WTC11 (cell line): Measurements from ENCODE around the gene ZNF550. TPM values are rescaled to one million over a fixed set of nuclear protein-coding genes. Genes with fewer than 3 reads are reported as not detected.
"Not testable (repeated sequence)": the region's sequence is repeated elsewhere in the genome, so short reads cannot be mapped to it uniquely, and the experiment has no call there.

ENCODE experiments used
- ATAC-seq: fragments of 200-7000 bp; cut with Tn5 transposase; 2 replicates; pipeline ENCODE4 v1.10.0; 2021; ENCODE audit warnings: mild to moderate bottlenecking, moderate library complexity
- CTCF ChIA-PET: fragments of 300-600 bp; sonication (Branson Sonifier 250); formaldehyde crosslinking; loops from one replicate; lab custom pipeline; 2021; ENCODE audit warnings: antibody characterized with exemption; lab: Charles Lee
- POLR2A ChIA-PET: fragments of 350-600 bp; sonication (Branson Sonifier 250); formaldehyde crosslinking; loops from one replicate; lab custom pipeline; 2021; ENCODE audit warnings: antibody characterized with exemption; lab: Charles Lee
- DNase-seq: peaks from one replicate; pipeline ENCODE4 v3.0.0; 2021; ENCODE audit warnings: low spot score
- H3K27ac Mint-ChIP-seq: 2 replicates; pipeline ENCODE4 v1.8.0; 2021; ENCODE audit warnings: mixed read lengths
- H3K27me3 Mint-ChIP-seq: 2 replicates; pipeline ENCODE4 v1.8.0; 2021; ENCODE audit warnings: low read depth, mild to moderate bottlenecking, moderate library complexity, mixed read lengths
- H3K36me3 Mint-ChIP-seq: 2 replicates; pipeline ENCODE4 v1.8.0; 2021; ENCODE audit warnings: mixed read lengths
- H3K4me1 Mint-ChIP-seq: 2 replicates; pipeline ENCODE4 v1.8.0; 2022; ENCODE audit warnings: mixed read lengths
- H3K4me3 Mint-ChIP-seq: 2 replicates; pipeline ENCODE4 v1.8.0; 2021; ENCODE audit warnings: mild to moderate bottlenecking, moderate library complexity, mixed read lengths
- H3K9me3 Mint-ChIP-seq: 2 replicates; pipeline ENCODE4 v1.8.0; 2021; ENCODE audit warnings: mixed read lengths
- ETV6 ChIP-seq: sonication (generic); formaldehyde crosslinking; IDR thresholded peaks from 2 replicates; pipeline ENCODE4 v1.8.1; 2022; ENCODE audit warnings: mild to moderate bottlenecking, missing genetic modification reagents
- FOXK1 ChIP-seq: sonication (generic); formaldehyde crosslinking; IDR thresholded peaks from 2 replicates; pipeline ENCODE4 v1.8.0; 2022; ENCODE audit warnings: mild to moderate bottlenecking, moderate library complexity, missing genetic modification reagents
- FOXP4 ChIP-seq: sonication (generic); formaldehyde crosslinking; IDR thresholded peaks from 2 replicates; pipeline ENCODE4 v1.8.0; 2022; ENCODE audit warnings: mild to moderate bottlenecking, missing genetic modification reagents
- GABPB1 ChIP-seq: sonication (generic); formaldehyde crosslinking; IDR thresholded peaks from 2 replicates; pipeline ENCODE4 v1.8.1; 2023; ENCODE audit warnings: mild to moderate bottlenecking, missing genetic modification reagents
- MAX ChIP-seq: sonication (generic); formaldehyde crosslinking; IDR thresholded peaks from 2 replicates; pipeline ENCODE4 v1.8.0; 2022; ENCODE audit warnings: mild to moderate bottlenecking, missing genetic modification reagents
- MYBL2 ChIP-seq: sonication (generic); formaldehyde crosslinking; IDR thresholded peaks from 2 replicates; pipeline ENCODE4 v1.8.1; 2023; ENCODE audit warnings: mild to moderate bottlenecking, moderate library complexity, missing genetic modification reagents
- NFE2L1 ChIP-seq: sonication (generic); formaldehyde crosslinking; IDR thresholded peaks from 2 replicates; pipeline ENCODE4 v1.8.1; 2023; ENCODE audit warnings: missing genetic modification reagents
- NFYB ChIP-seq: sonication (generic); formaldehyde crosslinking; conservative IDR thresholded peaks from 2 replicates; pipeline ENCODE4 v1.8.0; 2022; ENCODE audit warnings: low read depth, missing genetic modification reagents
- SP1 ChIP-seq: sonication (generic); formaldehyde crosslinking; conservative IDR thresholded peaks from 2 replicates; pipeline ENCODE4 v1.8.1; 2022; ENCODE audit warnings: missing genetic modification reagents
- total RNA-seq: library from RNA; stranded (reverse); gene quantifications from 3 replicates; pipeline ENCODE4 v1.2.3, GENCODE V29; 2021
- TF ChIP-seq, protein P1 (sequence below): sonication (generic); formaldehyde crosslinking; IDR thresholded peaks from 2 replicates; pipeline ENCODE4 v1.8.0; 2023; ENCODE audit warnings: missing genetic modification reagents, mild to moderate bottlenecking, borderline replicate concordance
- TF ChIP-seq, protein P2 (sequence below): sonication (generic); formaldehyde crosslinking; IDR thresholded peaks from 2 replicates; pipeline ENCODE4 v1.8.0; 2022; ENCODE audit warnings: mild to moderate bottlenecking, missing genetic modification reagents

Gene ZNF550
- total RNA-seq, 1 experiment from 2014 or later, result 17.5 TPM

GRCh38 chr19:57487477-57488298 is 72.0 kb downstream of the ZNF550 start, which contains the start of gene ZNF419:
Gene ZNF419, plus strand, starts transcription at chr19:57487750. Its CDS starts 201 bp downstream, at chr19:57487951.
- TF ChIP-seq FOXP4 (0 out of 2 replicates have a peak, but pooled peaks have one; percentile 57), NFE2L1 (0 out of 2 replicates have a peak, but pooled peaks have one; percentile 17), MAX (CRISPR knock-in tag) (peak; percentile 55; the same call in 1 of the 2 replicates), MYBL2 (CRISPR knock-in tag) (peak; percentile 29; the same call in 1 of the 2 replicates), NFYB (CRISPR knock-in tag) (peak; percentile 88), ETV6 (CRISPR knock-in tag) (0 out of 2 replicates have a peak, but pooled peaks have one; percentile 15), FOXK1 (peak; percentile 58; the same call in 1 of the 2 replicates), SP1 (CRISPR knock-in tag) (peak; percentile 89), GABPB1 (peak; percentile 76; the same call in 1 of the 2 replicates)
- TF ChIP-seq, protein P1, sequence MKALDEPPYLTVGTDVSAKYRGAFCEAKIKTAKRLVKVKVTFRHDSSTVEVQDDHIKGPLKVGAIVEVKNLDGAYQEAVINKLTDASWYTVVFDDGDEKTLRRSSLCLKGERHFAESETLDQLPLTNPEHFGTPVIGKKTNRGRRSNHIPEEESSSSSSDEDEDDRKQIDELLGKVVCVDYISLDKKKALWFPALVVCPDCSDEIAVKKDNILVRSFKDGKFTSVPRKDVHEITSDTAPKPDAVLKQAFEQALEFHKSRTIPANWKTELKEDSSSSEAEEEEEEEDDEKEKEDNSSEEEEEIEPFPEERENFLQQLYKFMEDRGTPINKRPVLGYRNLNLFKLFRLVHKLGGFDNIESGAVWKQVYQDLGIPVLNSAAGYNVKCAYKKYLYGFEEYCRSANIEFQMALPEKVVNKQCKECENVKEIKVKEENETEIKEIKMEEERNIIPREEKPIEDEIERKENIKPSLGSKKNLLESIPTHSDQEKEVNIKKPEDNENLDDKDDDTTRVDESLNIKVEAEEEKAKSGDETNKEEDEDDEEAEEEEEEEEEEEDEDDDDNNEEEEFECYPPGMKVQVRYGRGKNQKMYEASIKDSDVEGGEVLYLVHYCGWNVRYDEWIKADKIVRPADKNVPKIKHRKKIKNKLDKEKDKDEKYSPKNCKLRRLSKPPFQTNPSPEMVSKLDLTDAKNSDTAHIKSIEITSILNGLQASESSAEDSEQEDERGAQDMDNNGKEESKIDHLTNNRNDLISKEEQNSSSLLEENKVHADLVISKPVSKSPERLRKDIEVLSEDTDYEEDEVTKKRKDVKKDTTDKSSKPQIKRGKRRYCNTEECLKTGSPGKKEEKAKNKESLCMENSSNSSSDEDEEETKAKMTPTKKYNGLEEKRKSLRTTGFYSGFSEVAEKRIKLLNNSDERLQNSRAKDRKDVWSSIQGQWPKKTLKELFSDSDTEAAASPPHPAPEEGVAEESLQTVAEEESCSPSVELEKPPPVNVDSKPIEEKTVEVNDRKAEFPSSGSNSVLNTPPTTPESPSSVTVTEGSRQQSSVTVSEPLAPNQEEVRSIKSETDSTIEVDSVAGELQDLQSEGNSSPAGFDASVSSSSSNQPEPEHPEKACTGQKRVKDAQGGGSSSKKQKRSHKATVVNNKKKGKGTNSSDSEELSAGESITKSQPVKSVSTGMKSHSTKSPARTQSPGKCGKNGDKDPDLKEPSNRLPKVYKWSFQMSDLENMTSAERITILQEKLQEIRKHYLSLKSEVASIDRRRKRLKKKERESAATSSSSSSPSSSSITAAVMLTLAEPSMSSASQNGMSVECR (CRISPR knock-in tag), result 0 out of 2 replicates have a peak, but pooled peaks have one; percentile 31
- TF ChIP-seq, protein P2, sequence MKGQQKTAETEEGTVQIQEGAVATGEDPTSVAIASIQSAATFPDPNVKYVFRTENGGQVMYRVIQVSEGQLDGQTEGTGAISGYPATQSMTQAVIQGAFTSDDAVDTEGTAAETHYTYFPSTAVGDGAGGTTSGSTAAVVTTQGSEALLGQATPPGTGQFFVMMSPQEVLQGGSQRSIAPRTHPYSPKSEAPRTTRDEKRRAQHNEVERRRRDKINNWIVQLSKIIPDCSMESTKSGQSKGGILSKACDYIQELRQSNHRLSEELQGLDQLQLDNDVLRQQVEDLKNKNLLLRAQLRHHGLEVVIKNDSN (CRISPR knock-in tag), result peak; percentile 19; the same call in 1 of the 2 replicates
- TF ChIP-seq, all 79 proteins: peak for 11; not testable (repeated sequence) for 68
- peak within 1 kb of the TSS; percentile 86 for H3K4me3 Mint-ChIP-seq
- DNase-seq, result peak; percentile 98
- ATAC-seq, result peak; percentile 95
- H3K4me1 Mint-ChIP-seq, result not testable (repeated sequence)
- H3K9me3 Mint-ChIP-seq, result peaks cover 26% of the 10 kb centered on the region
- ChIA-PET CTCF (interaction anchor here (1.0 kb wide), 2 partner anchors 12 to 221 kb away, joined by 3 read pairs; partner anchors contain the start of genes ZNF154 and ZNF773), POLR2A (interaction anchor here (0.6 to 1.0 kb wide), 3 partner anchors 53 to 571 kb away, joined by 4 to 8 read pairs (median 4); partner anchors contain the start of genes ZNF135 and ZNF749)
- H3K27me3 Mint-ChIP-seq, result peaks cover 33% of the 10 kb centered on the region
- peak within 1 kb of the TSS; percentile 46 for H3K27ac Mint-ChIP-seq
- H3K36me3 Mint-ChIP-seq, result peaks cover 27% of the 10 kb centered on the region

Other genes starting within 250 kb of the ZNF550 start
- gene ZNF543, start 239.4 kb downstream of the ZNF550 start, total RNA-seq, result 8.3 to 8.9 TPM (median 8.4 TPM) in 3 replicates
- 10.4 to 11.0 TPM (median 10.8 TPM) in 3 replicates for gene ZNF304, start 208.6 kb downstream of the ZNF550 start, total RNA-seq
- 10.5 to 11.7 TPM (median 10.5 TPM) in 3 replicates for gene TRAPPC2B, start 196.3 kb downstream of the ZNF550 start, total RNA-seq
- 2.3 to 2.7 TPM (median 2.4 TPM) in 3 replicates for gene ZNF547, start 196.3 kb downstream of the ZNF550 start, total RNA-seq
- 10.8 to 14.2 TPM (median 11.3 TPM) in 3 replicates for gene ZNF548, start 170.0 kb downstream of the ZNF550 start, total RNA-seq
- 6.7 to 10.3 TPM (median 7.7 TPM) in 3 replicates for gene ZNF17, start 148.7 kb downstream of the ZNF550 start, total RNA-seq
- 32.3 to 34.7 TPM (median 34.6 TPM) in 3 replicates for gene ZNF749, start 124.5 kb downstream of the ZNF550 start, total RNA-seq
- gene VN1R1, start 102.7 kb downstream of the ZNF550 start, total RNA-seq, result 0.73 to 0.89 TPM (median 0.83 TPM) in 3 replicates
- gene ZNF772, start 82.3 kb downstream of the ZNF550 start, total RNA-seq, result 13.1 to 15.0 TPM (median 14.0 TPM) in 3 replicates
- 9.0 to 11.3 TPM (median 9.1 TPM) in 3 replicates for gene ZNF419, start 72.1 kb downstream of the ZNF550 start, total RNA-seq
- gene ZNF773, start 59.9 kb downstream of the ZNF550 start, total RNA-seq, result 6.3 to 8.6 TPM (median 6.8 TPM) in 3 replicates
- gene ZNF549, start 32.5 kb downstream of the ZNF550 start, total RNA-seq, result 8.8 to 9.7 TPM (median 9.2 TPM) in 3 replicates
- gene ZNF416, start 19.0 kb upstream of the ZNF550 start, total RNA-seq, result 8.3 to 10.0 TPM (median 9.1 TPM) in 3 replicates
- 30.0 to 31.5 TPM (median 31.1 TPM) in 3 replicates for gene ZIK1, start 24.3 kb upstream of the ZNF550 start, total RNA-seq
- 10.4 to 12.0 TPM (median 11.2 TPM) in 3 replicates for gene ZNF530, start 40.0 kb upstream of the ZNF550 start, total RNA-seq
- gene ZNF134, start 54.4 kb upstream of the ZNF550 start, total RNA-seq, result 46.8 to 53.1 TPM (median 52.5 TPM) in 3 replicates
- 13.5 to 17.6 TPM (median 14.3 TPM) in 3 replicates for gene ZNF211, start 73.3 kb upstream of the ZNF550 start, total RNA-seq
- 0.09 to 0.13 TPM in 2 of 3 replicates, not detected in the other for gene ZSCAN4, start 109.1 kb upstream of the ZNF550 start, total RNA-seq
- 30.2 to 32.4 TPM (median 31.3 TPM) in 3 replicates for gene ZNF551, start 122.1 kb upstream of the ZNF550 start, total RNA-seq
- 20.0 to 22.0 TPM (median 21.4 TPM) in 3 replicates for gene ZNF154, start 149.3 kb upstream of the ZNF550 start, total RNA-seq
- 6.8 to 9.1 TPM (median 7.1 TPM) in 3 replicates for gene ZNF671, start 167.8 kb upstream of the ZNF550 start, total RNA-seq
- gene ZNF776, start 187.0 kb upstream of the ZNF550 start, total RNA-seq, result 14.3 to 16.9 TPM (median 16.4 TPM) in 3 replicates
- gene ZNF586, start 209.8 kb upstream of the ZNF550 start, total RNA-seq, result 13.6 to 16.4 TPM (median 15.4 TPM) in 3 replicates